PC-9 (cell line): ENCODE data around the gene CTNNA1. TPM values are rescaled to one million over a fixed set of nuclear protein-coding genes. Genes with fewer than 3 reads are reported as not detected.

ENCODE experiments used
- BruUV-seq: library from RNA; stranded (reverse); fragments of 400-500 nt; replicated peaks from 2 replicates; lab custom pipeline; 2021; lab: Mats Ljungman, UMichigan
- CTCF ChIA-PET: fragments of 300-600 bp; sonication (Branson Sonifier 250); formaldehyde crosslinking; loops from one replicate; lab custom pipeline; 2022; ENCODE audit warnings: antibody characterized with exemption; lab: Charles Lee
- POLR2A ChIA-PET: fragments of 300-600 bp; sonication (Branson Sonifier 250); formaldehyde crosslinking; loops from one replicate; lab custom pipeline; 2022; ENCODE audit warnings: antibody characterized with exemption; ENCODE audit not compliant: unreplicated experiment; lab: Charles Lee
- DNase-seq, 2 experiments: peaks; one replicate each; pipeline versions ENCODE4 v3.0.0 to v3.0.0-alpha.2; 2015 to 2022; ENCODE audit warnings: mixed read lengths in 1 of 2
- H2AFZ ChIP-seq: fragments of 200-600 bp; sonication (generic); 2 replicates; pipeline ENCODE4 v1.8.1; 2017; ENCODE audit warnings: antibody characterized with exemption
- H3F3A ChIP-seq: fragments of 200-600 bp; sonication (generic); 2 replicates; pipeline ENCODE4 v1.8.1; 2017; ENCODE audit warnings: antibody characterized with exemption, mild to moderate bottlenecking, low read depth; ENCODE audit not compliant: insufficient read depth
- H3K27ac ChIP-seq: fragments of 200-600 bp; sonication (generic); 2 replicates; pipeline ENCODE4 v1.6.1; 2016; ENCODE audit warnings: mixed run types
- H3K27me3 ChIP-seq: fragments of 200-600 bp; sonication (generic); 2 replicates; pipeline ENCODE4 v1.6.1; 2016; ENCODE audit warnings: low read depth, mixed run types; ENCODE audit not compliant: insufficient read depth
- H3K36me3 ChIP-seq: fragments of 200-600 bp; sonication (generic); 2 replicates; pipeline ENCODE4 v1.6.1; 2016; ENCODE audit warnings: low read depth, mixed run types
- H3K4me1 ChIP-seq: fragments of 200-600 bp; sonication (generic); replicated peaks from 2 replicates; pipeline ENCODE4 v1.6.1; 2016; ENCODE audit warnings: mixed run types; ENCODE audit not compliant: insufficient read depth
- H3K4me2 ChIP-seq: fragments of 200-600 bp; sonication (generic); 2 replicates; pipeline ENCODE4 v1.6.1; 2017; ENCODE audit warnings: mixed run types
- H3K4me3 ChIP-seq: fragments of 200-600 bp; sonication (generic); 2 replicates; pipeline ENCODE4 v1.6.1; 2016; ENCODE audit warnings: mixed run types
- H3K79me2 ChIP-seq: fragments of 200-600 bp; sonication (generic); 2 replicates; pipeline ENCODE4 v1.6.1; 2017; ENCODE audit warnings: low read depth, mixed run types
- H3K9me2 ChIP-seq: fragments of 200-600 bp; sonication (generic); 2 replicates; pipeline ENCODE4 v1.8.1; 2017; ENCODE audit warnings: mild to moderate bottlenecking; ENCODE audit not compliant: insufficient read depth
- H3K9me3 ChIP-seq: fragments of 200-600 bp; sonication (generic); 2 replicates; pipeline ENCODE4 v1.8.1; 2016; ENCODE audit warnings: low read depth; ENCODE audit not compliant: insufficient read depth
- H4K20me1 ChIP-seq: fragments of 200-600 bp; sonication (generic); 2 replicates; pipeline ENCODE4 v1.8.1; 2017; ENCODE audit not compliant: insufficient read depth
- CTCF ChIP-seq: fragments of 200-600 bp; sonication (generic); conservative IDR thresholded peaks from 2 replicates; pipeline ENCODE4 v1.6.1; 2017; ENCODE audit warnings: mixed run types, antibody characterized with exemption, mild to moderate bottlenecking, moderate library complexity
- EZH2 ChIP-seq: fragments of 200-600 bp; sonication (generic); IDR thresholded peaks from 2 replicates; pipeline ENCODE4 v1.8.0; 2017; ENCODE audit warnings: antibody characterized with exemption, low read depth
- intact Hi-C: fragments of 100-400 bp; cut with micrococcal nuclease; formaldehyde crosslinking; loops from one replicate; pipeline ENCODE4 v1.10.0; 2022; ENCODE audit not compliant: unreplicated experiment
- total RNA-seq: library from RNA; stranded (reverse); gene quantifications from 2 replicates; pipeline ENCODE4 v1.2.3, GENCODE V29; 2021

The CTNNA1 gene
- total RNA-seq, 1 experiment from 2014 or later, result 91.7 TPM

GRCh38 chr5:138712324-138712723 lies 40.9 kb upstream of the CTNNA1 start:
- no peak overlapping the region for H3K4me2 ChIP-seq
- POLR2A ChIA-PET, result no interaction called here
- no peaks in the 10 kb centered on the region for H3K9me2 ChIP-seq
- peaks cover 27% of the 10 kb centered on the region for H3F3A ChIP-seq
- H2AFZ ChIP-seq, result no peak overlapping the region
- H3K36me3 ChIP-seq, result no peaks in the 10 kb centered on the region
- H3K9me3 ChIP-seq, result no peaks in the 10 kb centered on the region
- no peak overlapping the region for H3K27ac ChIP-seq
- H4K20me1 ChIP-seq, result no peaks in the 10 kb centered on the region
- intact Hi-C loops, result no loop called here
- BruUV-seq, result no TSS peak
- no peak overlapping the region for H3K4me3 ChIP-seq
- CTCF ChIA-PET, result interaction anchor here (1.2 kb wide), 1 partner anchor 78 kb away, joined by 3 read pairs; no protein-coding TSS in a partner anchor
- DNase-seq, result no peak
- no peaks in the 10 kb centered on the region for H3K27me3 ChIP-seq
- H3K4me1 ChIP-seq, result peaks cover 24% of the 10 kb centered on the region
- H3K79me2 ChIP-seq, result no peaks in the 10 kb centered on the region
- TF ChIP-seq EZH2, result no peak
- no peak for TF ChIP-seq CTCF

- CTCF ChIA-PET, result interaction anchor here (1.2 kb wide), 1 partner anchor 77 kb away, joined by 3 read pairs; no protein-coding TSS in a partner anchor
- POLR2A ChIA-PET, result no interaction called here
Measured at GRCh38 chr5:138712791-138713190, 40.4 kb upstream of the CTNNA1 start.

GRCh38 chr5:138713247-138713646 lies 40.0 kb upstream of the CTNNA1 start:
- Histone ChIP-seq H3K4me2 (no peak overlapping the region), H3F3A (peaks cover 36% of the 10 kb centered on the region), H3K9me2 (no peaks in the 10 kb centered on the region), H3K4me3 (no peak overlapping the region), H3K79me2 (no peaks in the 10 kb centered on the region), H4K20me1 (no peaks in the 10 kb centered on the region), H3K27me3 (no peaks in the 10 kb centered on the region), H3K27ac (no peak overlapping the region), H2AFZ (no peak overlapping the region), H3K9me3 (no peaks in the 10 kb centered on the region), H3K4me1 (peaks cover 24% of the 10 kb centered on the region), H3K36me3 (no peaks in the 10 kb centered on the region)
- CTCF ChIA-PET, result interaction anchor here (1.2 kb wide), 1 partner anchor 77 kb away, joined by 3 read pairs; no protein-coding TSS in a partner anchor
- TF ChIP-seq EZH2, result no peak
- DNase-seq, result no peak
- POLR2A ChIA-PET, result no interaction called here
- BruUV-seq, result no TSS peak
- intact Hi-C loops, result no loop called here

More at GRCh38 chr5:138712791-138713190, 40.4 kb upstream of the CTNNA1 start:
- intact Hi-C loops, result no loop called here
- DNase-seq, result no peak
- Histone ChIP-seq H3K4me1 (peaks cover 24% of the 10 kb centered on the region), H3K4me3 (no peak overlapping the region), H3K9me2 (no peaks in the 10 kb centered on the region), H2AFZ (no peak overlapping the region), H3K27ac (no peak overlapping the region), H3K27me3 (no peaks in the 10 kb centered on the region), H3F3A (peaks cover 32% of the 10 kb centered on the region), H3K79me2 (no peaks in the 10 kb centered on the region), H3K9me3 (no peaks in the 10 kb centered on the region), H4K20me1 (no peaks in the 10 kb centered on the region), H3K4me2 (no peak overlapping the region), H3K36me3 (no peaks in the 10 kb centered on the region)
- no TSS peak for BruUV-seq
- no peak for TF ChIP-seq CTCF
- no peak for TF ChIP-seq EZH2

- CTCF ChIA-PET, result interaction anchor here (1.3 kb wide), 1 partner anchor 12 kb away, joined by 7 read pairs; no protein-coding TSS in a partner anchor
Measured at GRCh38 chr5:138714694-138715093, 38.5 kb upstream of the CTNNA1 start.

More at GRCh38 chr5:138714694-138715093, 38.5 kb upstream of the CTNNA1 start:
- Histone ChIP-seq H3K27ac (no peak overlapping the region), H2AFZ (no peak overlapping the region), H3F3A (peaks cover 37% of the 10 kb centered on the region), H3K9me3 (no peaks in the 10 kb centered on the region), H4K20me1 (no peaks in the 10 kb centered on the region), H3K27me3 (no peaks in the 10 kb centered on the region), H3K4me3 (no peak overlapping the region), H3K36me3 (no peaks in the 10 kb centered on the region), H3K4me1 (peaks cover 24% of the 10 kb centered on the region), H3K79me2 (no peaks in the 10 kb centered on the region), H3K9me2 (no peaks in the 10 kb centered on the region), H3K4me2 (no peak overlapping the region)
- TF ChIP-seq EZH2, result no peak
- no peak for TF ChIP-seq CTCF
- BruUV-seq, result no TSS peak
- no peak for DNase-seq
- POLR2A ChIA-PET, result no interaction called here
- intact Hi-C loops, result no loop called here
